Activated CD4-positive, alpha-beta T cell treated with anti-CD3 and anti-CD28 coated beads for 24 hours (primary cell): ENCODE data around the gene KRT86.
"Not testable (repeated sequence)": the region's sequence is repeated elsewhere in the genome, so short reads cannot be mapped to it uniquely, and the experiment has no call there.

Experiments used
- DNase-seq, 2 donors: peaks; one replicate each; pipeline ENCODE4 v3.0.0-alpha.2; 2020; ENCODE audit warnings: low read depth in 2 of 2

The KRT86 gene

DNA sequence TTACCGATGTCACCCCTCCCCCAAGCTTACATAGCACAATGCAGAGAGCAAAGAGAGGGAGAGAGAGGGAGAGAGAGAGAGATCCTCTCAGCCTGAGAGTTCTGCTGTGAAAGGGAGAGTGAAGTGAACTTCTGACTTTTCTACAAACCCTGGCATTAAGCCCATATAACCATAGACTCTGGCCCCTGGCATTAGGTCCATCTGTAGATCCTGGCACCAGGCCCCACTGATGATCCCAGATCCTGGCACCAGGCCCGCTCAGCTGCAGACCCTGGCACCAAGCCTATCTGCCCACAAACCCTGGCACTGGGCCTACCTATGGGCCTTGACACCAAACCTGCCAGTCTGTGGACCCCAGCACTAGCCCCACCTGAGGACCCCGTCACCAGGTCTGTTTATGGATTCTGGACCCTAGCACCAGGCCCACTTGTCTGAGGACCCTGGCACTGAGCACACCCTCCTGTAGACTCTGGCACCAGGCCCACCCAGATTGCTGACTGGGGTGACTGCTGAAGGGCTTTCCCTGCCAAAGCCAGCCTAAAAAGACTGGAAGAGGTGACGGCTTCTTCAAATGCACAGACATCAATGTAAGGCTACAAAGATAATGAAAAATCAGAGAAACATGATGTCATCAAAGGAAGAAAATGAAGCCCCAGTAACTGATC lies 61.3 kb downstream of the KRT86 start:
- no peak for DNase-seq

DNA sequence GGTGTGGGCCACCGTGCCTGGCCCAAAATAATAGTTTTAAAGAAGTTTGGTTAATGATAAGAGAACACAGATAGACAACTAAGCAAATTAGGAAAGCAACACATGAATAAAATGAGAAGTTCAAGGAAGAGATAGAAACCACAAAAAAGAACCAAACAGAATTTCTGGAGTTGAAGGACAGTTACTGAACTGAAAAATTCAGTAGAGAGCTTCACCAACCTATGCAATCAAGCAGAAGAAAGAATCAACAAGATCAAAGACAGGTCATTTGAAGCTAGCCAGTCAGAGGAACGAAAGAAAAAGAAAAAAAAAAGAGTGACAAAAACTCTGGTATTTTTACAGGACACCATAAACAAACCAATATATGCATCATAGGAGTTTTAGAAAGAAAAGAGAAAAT lies 62.2 kb downstream of the KRT86 start:
- no peak for DNase-seq

DNA sequence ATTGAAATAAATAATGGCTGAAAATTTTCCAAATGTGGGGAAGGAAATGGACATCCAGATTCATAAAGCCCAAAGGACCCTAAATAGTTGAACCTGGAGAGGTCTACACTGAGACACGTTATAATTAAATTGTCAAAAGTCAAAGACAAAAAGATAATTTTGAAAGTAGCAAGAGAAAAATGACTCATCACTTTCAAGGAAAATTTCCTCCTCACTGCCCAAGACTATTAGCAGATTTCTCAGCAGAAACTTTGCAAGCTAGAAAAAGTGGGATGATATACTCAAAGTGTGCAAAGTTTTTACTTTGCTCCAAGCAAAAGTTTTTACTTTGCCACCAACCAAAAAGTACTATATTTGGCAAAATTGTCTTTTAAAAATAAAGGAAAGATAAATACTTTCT lies 62.6 kb downstream of the KRT86 start:
- DNase-seq: no peak

DNA sequence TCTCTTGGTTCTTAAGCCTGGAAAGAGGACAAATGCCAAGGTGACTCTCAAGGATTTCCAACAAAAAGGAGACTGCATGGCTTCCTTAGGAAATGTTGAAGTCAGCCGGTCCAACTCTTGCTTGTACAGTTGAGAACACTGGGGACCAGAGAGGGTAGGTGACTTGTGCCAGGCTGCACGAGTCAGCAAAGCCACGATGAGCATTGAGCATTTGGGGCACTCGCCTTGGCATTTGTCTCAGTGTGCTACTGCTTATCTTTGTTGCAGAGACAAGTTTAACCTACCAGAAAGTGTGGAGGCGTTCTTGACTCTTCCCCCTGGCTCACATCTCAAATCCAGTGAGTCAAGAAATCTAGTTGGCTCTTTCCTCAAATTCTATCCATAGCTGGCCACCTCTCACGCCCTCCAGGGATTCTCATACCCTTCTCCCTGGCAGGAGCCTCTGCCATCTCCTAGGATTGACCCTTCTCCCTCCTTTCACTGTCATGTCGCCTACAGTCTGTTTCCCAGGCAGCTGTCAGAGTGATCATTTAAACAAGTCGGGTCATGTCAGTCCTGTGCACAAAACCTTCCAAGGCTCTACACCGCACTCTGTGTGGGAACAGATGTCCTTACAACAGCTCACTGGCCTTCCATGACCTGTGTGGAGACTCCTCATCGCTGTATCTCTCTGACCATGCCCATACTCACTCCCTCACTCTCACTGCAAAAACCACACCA lies 64.0 kb downstream of the KRT86 start:
- DNase-seq: no peak

DNA sequence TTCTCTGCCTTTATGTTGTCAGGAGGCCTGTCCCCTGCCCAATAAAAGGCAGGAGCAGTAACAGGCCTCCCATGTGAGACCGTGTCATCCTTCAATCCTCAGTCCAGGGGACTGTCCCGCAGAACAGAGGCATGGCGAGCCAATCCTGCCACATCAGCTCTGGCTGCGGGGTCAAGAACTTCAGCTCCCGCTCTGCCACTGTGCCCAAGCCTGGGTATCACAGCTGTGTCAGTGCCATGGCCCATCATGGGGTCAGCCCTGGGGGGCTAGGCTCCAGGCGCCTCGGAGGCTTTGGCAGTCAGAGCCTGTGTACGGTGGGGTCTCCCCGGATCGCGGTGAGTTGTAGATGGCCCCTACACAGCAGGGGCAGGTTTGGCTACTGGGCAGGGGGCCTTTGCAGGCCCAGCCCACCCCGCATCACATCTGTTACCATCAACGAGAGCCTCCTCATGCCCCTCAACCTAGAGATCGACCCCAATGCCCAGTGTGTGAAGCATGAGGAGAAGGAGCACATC lies 66.7 kb downstream of the KRT86 start:
- DNase-seq: no peak

DNA sequence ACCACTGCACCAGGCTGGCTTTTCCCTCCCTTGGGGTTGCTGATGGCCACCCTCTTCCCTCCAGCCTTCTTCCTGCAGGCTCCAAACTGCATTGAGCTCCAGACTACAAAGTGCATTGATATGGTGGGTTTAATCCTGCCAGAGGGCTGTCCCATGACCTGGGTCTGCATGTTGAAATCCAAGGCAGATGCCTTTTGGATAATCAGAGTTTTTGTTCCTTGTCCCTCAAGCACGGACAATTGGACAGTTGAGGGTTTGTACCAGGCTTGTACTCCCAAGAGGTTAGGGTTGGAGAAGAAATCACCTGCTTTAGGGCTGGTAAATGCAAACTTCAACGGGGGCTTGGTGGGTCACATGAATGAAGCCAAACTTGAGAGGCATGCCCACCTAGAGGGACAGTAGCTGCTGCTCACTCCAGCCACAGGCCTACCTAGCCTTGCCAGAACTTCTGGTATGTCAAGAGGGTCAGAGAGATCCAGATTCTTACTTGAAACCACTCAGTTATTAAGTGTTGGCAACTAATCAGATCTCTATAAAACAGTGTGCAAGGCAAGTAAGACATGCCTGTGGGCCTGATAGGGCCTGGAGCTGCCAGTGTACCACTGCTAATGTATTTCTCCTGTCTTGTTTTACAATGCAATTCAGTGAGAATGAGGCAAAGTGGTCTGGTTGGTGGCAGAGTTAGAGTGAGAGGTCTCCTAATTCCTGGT lies 68.5 kb downstream of the KRT86 start:
- DNase-seq: no peak

DNA sequence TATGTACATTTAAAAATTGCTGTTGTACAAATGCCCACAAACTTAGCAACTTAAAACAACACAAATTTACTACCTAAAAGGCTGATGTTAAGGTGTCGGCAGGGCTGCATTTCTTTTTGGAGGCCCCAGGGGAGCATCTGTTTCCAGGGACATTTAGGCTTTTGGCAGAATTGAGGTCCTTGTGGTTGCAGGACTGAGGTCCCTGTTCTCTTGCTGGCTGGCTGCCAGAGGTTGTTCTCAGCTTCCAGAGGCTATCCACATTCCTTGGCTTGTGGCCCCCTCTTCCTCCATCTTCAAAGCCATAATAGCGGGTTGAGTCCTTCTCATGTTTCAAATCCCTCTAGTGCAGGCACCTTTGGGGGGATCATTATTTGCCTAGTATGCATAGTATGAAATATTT lies 69.1 kb downstream of the KRT86 start:
- no peak for DNase-seq

DNA sequence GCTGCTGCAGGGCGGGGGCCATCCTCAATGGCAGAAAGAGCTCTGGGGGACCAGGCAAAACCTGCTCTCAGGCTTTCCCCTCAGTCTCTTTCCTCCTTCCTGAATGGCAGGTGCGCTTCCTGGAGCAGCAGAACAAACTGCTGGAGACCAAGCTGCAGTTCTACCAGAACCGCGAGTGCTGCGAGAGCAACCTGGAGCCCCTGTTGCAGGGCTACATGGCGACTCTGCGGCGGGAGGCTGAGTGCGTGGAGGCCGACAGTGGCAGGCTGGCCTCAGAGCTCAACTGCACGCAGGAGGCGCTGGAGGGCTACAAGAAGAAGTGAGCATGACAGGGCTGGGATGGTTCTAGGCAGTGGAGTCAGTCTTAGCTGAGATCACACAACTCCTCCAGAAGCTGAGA lies 69.7 kb downstream of the KRT86 start:
- DNase-seq: no peak

DNA sequence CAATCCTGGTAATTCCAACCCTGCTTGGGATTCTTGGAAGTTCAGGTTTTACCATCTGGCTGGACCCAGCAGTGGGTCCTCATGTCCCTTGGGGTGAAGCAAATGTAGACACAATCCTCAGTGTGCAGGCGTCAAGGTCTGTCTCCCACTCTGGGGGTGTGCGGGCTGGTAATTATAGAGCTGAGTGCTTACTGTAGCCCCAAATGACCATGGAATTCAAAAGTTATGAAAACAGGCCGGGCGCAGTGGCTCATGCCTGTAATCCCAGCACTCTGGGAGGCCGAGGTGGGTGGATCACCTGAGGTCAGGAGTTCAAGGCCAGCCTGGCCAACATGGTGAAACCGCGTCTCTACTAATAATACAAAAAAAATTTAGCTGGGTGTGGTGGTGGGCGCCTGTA lies 70.6 kb downstream of the KRT86 start:
- DNase-seq: not testable (repeated sequence)

DNA sequence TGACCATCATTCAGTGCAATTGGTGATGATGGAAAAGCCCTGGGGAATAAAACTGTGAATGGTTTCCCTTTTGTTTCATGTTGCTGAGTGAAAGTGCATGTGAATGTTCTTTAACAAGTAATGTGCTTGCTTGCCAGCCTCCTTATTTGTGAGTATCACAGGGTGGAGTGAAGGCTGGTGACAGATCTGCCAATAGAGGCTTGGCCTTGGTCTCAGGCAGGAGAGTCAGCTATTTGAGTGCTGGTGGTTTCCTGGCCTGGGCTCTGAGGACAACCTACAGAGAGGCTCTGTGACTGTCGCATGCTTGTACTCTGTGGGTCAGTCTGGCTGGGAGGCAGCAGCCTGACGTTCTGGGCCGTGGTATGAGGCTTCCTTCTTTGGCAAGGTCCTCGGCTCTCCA lies 72.1 kb downstream of the KRT86 start:
- DNase-seq: no peak

DNA sequence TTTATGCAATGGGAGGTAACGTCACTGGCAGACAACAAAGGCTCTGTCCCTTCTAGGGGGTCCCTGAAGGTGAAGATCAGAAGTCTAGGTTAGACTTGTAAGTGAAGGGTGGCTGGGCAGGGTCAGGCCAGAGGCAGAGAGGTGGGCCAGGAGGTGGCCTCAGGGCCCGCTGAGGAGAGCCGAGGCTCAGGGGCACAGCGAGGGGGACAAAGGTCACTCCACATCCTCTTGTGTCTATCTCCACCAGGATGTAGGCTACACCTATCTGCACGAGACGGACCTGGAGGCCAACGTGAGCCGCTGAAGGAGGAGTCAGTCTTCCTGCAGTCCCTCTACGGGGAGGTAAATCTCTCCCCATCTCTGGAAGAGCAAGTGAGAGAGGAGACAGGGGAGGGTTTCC lies 72.6 kb downstream of the KRT86 start:
- no peak for DNase-seq

DNA sequence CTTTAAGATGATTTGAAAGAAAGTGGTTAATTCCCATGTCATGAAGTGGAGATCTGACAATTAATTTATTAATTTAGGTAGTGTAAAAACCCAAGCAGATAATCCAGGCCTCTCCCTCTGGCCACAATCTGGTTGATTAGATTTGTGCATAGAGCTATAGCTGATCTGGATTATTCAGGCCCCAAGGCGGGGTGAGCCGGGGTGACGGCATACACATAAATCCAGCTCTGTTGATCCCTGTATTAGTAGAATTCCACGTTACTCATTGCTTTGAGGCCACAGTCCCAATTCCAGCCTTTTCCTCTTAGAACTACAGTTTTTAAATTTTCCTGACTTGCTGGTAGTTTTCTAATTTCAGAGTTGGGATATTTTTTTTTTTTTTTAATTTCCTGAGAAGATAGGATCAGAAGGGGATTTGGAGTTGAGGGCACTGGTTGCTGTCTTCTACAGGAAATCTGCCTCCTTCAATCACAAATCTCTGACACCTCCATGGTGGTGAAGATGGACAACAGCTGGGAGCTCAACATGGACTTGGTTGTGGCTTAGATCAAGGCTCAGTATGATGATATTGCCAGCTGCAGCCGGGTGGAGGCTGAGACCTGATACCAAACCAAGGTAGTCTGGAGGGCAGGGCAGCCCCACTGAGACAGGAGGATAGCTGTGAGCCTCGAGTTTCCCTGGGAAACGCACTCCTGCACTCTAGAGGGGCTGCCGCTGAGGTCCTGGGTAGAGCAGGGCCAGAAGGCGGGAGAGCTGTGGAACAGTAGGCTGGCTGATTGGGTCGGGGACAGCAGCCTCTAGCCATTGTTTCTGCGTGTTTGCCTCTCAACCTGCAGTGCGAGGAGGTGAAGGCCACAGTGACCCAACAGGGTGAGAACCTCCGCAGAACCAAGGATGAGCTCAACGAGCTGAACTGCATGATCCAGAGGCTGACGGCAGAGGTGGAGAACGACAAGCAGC lies 73.4 kb downstream of the KRT86 start:
- no peak for DNase-seq

DNA sequence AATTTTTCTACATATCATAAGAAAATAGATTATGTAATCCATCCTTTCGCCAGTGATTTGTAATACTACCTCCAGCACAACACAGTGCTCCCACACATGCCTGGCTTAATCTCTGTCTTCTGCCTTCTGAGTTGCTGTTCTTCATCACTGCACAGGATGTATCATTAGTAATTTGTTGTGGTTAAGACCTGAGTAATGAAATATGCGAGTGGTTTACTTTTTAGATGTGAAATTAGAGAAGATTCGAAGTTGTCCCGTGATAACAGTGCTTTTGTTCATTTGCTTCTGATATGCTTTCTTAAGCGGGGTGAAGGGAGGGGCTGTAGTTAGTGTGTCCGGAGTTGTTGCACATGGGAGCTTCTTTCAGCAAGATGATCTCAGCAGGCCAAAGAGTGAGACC lies 74.8 kb downstream of the KRT86 start:
- DNase-seq: no peak

DNA sequence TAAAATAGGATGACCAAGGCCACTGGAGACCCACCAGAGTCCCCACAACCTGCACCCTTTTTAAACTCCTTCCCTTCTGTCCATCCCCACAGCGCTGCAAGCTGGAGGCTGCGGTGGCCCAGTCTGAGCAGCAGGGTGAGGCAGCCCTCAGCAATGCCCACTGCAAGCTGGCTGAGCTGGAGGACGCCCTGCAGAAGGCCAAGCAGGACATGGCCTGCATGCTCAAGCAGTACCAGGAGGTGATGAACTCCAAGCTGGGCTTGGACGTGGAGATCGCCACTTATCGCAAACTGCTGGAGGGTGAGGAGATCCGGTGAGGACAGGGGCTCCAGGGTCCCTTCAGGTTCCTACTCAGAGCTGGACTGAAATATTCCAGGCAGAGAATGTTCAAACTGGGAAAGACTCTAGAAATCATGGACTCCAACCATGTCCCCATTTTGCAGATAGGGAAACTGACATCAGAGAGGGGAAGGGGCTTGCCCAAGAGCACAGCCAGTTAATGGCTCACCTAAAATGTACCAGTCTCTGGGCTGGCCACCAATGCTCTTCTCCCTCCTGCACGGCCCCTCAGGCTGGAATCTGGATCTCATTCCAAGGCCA lies 75.7 kb downstream of the KRT86 start:
- DNase-seq: no peak

DNA sequence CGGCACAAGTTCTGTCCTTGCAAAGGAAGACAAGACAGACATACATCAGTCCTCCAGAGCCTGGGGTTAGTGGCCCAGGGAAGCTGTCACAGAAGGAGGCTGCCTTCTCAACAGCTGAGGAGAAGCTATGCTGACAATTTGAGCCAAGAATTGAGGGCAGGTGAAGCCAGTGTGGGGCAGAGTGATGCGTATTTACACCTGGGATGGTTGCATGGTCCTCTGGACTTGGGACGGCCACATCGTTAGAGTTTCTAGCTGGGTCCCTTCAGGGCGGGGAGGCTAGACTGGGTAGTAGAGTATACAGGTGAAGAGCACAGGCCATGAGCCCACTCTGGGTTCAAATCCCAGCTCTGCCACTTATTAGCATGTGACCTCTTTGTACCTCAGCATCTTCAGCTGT lies 76.3 kb downstream of the KRT86 start:
- no peak for DNase-seq

DNA sequence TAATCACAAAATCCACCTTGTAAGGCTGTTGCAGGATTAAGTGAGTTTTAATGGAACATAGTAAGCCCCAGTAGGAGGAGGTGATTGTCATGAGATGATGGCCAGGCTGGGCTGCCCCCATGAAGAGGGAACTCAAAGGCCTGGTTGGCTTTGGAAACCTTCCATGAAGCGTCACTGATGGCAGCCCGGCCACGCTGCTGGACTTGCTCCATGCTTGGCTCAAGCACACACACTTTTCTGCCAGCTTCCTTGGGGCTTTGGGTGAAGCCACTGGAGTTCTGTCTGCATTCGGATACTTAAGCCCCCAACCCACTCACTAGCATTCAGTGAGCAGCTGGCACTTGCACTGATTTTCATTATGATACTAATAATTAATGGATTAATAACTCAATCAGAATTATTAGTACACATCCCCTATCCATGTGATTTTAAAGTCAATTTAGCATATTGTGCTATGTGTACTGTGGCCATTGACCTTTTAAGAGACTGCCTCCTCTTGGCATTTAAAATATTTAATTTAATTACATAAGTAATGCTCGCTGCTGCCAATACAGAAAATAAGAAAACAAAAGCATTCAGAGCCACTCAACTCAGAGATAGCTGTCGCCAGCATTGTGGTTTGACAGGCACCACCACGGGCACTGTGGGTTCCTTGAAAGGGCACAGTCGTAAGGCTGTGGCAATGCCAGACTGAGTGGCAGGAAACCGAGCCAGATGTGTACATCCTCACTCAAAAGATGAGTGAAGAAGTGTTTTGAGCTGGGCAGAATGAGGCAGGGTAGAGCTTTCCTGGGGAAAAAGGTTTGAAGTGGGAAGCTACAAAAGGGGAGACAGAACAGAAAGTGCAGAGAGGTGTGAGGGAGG lies 77.0 kb downstream of the KRT86 start:
- no peak for DNase-seq

DNA sequence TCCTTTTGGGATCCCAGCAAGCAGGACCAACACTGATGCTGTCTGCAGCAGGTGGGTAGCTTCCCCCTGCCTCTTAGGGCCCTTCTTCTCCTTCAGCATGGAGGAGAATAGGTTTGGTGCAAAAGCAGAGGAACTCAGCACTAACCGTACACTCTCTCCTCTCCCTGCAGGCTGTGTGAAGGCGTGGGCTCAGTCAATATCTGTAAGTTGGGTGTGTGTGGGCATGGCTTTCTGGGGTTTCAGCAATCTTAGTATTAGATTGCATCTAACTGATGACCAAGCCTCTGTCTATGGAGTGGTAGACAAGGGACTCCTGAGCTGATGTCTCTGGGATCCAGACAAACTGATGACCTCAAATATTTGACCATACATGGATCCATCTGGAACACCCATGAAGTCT lies 78.5 kb downstream of the KRT86 start:
- no peak for DNase-seq

DNA sequence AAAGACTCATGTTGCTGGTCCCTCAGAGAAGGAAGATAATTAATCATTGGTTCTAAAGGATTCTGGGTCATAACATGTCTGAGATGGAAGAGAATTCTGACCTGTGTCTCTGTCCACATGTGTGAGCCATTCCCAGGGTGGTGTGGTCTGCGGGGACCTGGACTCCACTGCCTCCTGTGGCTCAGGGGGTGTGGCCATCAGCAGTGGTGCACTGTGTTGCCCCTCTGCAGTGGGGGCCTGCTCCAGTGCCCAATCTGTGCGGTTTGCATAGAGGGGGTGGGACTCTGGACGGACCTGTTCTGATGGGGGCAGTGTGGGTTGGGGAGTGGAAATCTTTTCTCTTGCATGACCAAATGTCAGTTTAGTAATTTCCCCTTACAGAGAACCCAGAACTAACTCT lies 79.3 kb downstream of the KRT86 start:
- no peak for DNase-seq

DNA sequence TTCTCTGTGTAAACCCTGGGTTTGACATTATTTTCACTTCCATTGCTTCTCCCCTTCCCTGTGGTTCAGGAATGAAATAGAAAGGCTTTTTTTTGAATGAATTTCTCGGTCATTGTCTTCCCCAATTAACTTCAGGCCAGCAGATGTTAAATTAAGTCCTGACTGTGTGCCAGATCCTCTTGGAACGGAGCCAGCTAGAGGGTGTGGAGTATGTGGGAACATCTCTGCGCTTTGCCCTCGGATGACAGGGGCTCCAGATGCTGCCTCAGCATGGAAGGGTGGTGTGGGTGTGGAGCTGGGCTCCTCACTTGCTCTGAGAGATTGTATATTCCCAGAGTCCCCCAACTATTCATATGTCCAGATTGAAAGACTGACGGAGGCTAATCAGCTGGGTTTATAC lies 79.8 kb downstream of the KRT86 start:
- no peak for DNase-seq

DNA sequence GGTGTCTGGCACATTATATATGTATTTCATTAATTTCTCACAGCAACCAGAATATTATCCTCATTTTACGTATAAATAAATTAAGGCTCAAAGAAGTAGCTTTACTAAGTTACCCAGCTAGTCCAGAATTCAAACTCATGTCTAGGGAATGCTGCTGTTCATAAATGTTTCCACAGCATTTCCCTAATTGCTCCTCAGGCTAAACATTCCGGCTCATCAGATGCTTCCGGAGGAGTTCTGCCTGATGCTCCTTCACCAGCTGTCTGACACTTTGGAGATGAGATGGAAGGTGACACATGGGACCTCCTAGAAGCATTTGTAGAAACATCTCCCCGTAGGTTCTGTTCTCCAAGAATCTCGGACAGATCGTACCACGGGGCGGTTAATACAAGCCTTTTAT lies 80.7 kb downstream of the KRT86 start:
- no peak for DNase-seq
